ENCODE results near the gene ATP2C2.

Gene ATP2C2

GRCh38 chr16:84444476-84444875 lies 76.1 kb downstream of the ATP2C2 start:
- Histone ChIP-seq H3F3A (ENCODE audit: insufficient read depth, low read length) (no peaks in the 10 kb centered on the region), H3K79me2 (ENCODE audit: insufficient read depth, low read length) (no peaks in the 10 kb centered on the region), H3K9me2 (ENCODE audit: low read depth, low read length) (no peaks in the 10 kb centered on the region), H3K4me2 (ENCODE audit: low read length) (no peak overlapping the region), H3K4me3 (ENCODE audit: low read depth, low read length, poor library complexity, severe bottlenecking) (no peak overlapping the region), H3K9ac (ENCODE audit: low read length) (no peak overlapping the region), H2AFZ (ENCODE audit: low read length) (no peak overlapping the region), H3K4me1 (ENCODE audit: insufficient read depth, low read length, severe bottlenecking) (no peaks in the 10 kb centered on the region), H4K20me1 (ENCODE audit: insufficient read depth, low read length) (no peaks in the 10 kb centered on the region), H3K27ac (ENCODE audit: low read depth, low read length, poor library complexity, severe bottlenecking) (no peak overlapping the region), H3K27me3 (ENCODE audit: insufficient read depth, low read length) (no peaks in the 10 kb centered on the region), H3K36me3 (ENCODE audit: insufficient read depth, low read length) (no peaks in the 10 kb centered on the region), H3K9me3 (ENCODE audit: low read length) (no peaks in the 10 kb centered on the region)
- no peak for TF ChIP-seq EZH2 (IDR thresholded peaks at IDR 0.05; ENCODE audit: borderline replicate concordance, low read length)
- TF ChIP-seq, protein P1, sequence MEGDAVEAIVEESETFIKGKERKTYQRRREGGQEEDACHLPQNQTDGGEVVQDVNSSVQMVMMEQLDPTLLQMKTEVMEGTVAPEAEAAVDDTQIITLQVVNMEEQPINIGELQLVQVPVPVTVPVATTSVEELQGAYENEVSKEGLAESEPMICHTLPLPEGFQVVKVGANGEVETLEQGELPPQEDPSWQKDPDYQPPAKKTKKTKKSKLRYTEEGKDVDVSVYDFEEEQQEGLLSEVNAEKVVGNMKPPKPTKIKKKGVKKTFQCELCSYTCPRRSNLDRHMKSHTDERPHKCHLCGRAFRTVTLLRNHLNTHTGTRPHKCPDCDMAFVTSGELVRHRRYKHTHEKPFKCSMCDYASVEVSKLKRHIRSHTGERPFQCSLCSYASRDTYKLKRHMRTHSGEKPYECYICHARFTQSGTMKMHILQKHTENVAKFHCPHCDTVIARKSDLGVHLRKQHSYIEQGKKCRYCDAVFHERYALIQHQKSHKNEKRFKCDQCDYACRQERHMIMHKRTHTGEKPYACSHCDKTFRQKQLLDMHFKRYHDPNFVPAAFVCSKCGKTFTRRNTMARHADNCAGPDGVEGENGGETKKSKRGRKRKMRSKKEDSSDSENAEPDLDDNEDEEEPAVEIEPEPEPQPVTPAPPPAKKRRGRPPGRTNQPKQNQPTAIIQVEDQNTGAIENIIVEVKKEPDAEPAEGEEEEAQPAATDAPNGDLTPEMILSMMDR (IDR thresholded peaks at IDR 0.05; ENCODE audit: low read length), result no peak

GRCh38 chr16:84446084-84446483 lies 77.7 kb downstream of the ATP2C2 start:
- Histone ChIP-seq H3K4me3 (ENCODE audit: low read depth, low read length, poor library complexity, severe bottlenecking) (no peak overlapping the region), H2AFZ (ENCODE audit: low read length) (no peak overlapping the region), H3K4me1 (ENCODE audit: insufficient read depth, low read length, severe bottlenecking) (no peaks in the 10 kb centered on the region), H3K36me3 (ENCODE audit: insufficient read depth, low read length) (no peaks in the 10 kb centered on the region), H4K20me1 (ENCODE audit: insufficient read depth, low read length) (no peaks in the 10 kb centered on the region), H3K9me2 (ENCODE audit: low read depth, low read length) (no peaks in the 10 kb centered on the region), H3K4me2 (ENCODE audit: low read length) (no peak overlapping the region), H3F3A (ENCODE audit: insufficient read depth, low read length) (no peaks in the 10 kb centered on the region), H3K9ac (ENCODE audit: low read length) (no peak overlapping the region), H3K27ac (ENCODE audit: low read depth, low read length, poor library complexity, severe bottlenecking) (no peak overlapping the region), H3K9me3 (ENCODE audit: low read length) (no peaks in the 10 kb centered on the region), H3K79me2 (ENCODE audit: insufficient read depth, low read length) (no peaks in the 10 kb centered on the region), H3K27me3 (ENCODE audit: insufficient read depth, low read length) (no peaks in the 10 kb centered on the region; the same call in 1 of the 2 replicates)
- TF ChIP-seq, protein P1 (IDR thresholded peaks at IDR 0.05; ENCODE audit: low read length), result no peak
- no peak for TF ChIP-seq EZH2 (IDR thresholded peaks at IDR 0.05; ENCODE audit: borderline replicate concordance, low read length)

GRCh38 chr16:84446596-84447392 lies 78.5 kb downstream of the ATP2C2 start:
- no peaks in the 10 kb centered on the region for H3K36me3 ChIP-seq (ENCODE audit: insufficient read depth, low read length)
- no peaks in the 10 kb centered on the region; the same call in 1 of the 2 replicates for H3K27me3 ChIP-seq (ENCODE audit: insufficient read depth, low read length)
- H3K9me2 ChIP-seq (ENCODE audit: low read depth, low read length), result no peaks in the 10 kb centered on the region
- no peak overlapping the region for H3K4me2 ChIP-seq (ENCODE audit: low read length)
- H3K4me1 ChIP-seq (ENCODE audit: insufficient read depth, low read length, severe bottlenecking), result no peaks in the 10 kb centered on the region
- H3K9me3 ChIP-seq (ENCODE audit: low read length), result no peaks in the 10 kb centered on the region
- no peaks in the 10 kb centered on the region for H4K20me1 ChIP-seq (ENCODE audit: insufficient read depth, low read length)
- H3K9ac ChIP-seq (ENCODE audit: low read length), result no peak overlapping the region
- H3K79me2 ChIP-seq (ENCODE audit: insufficient read depth, low read length), result no peaks in the 10 kb centered on the region
- no peak for TF ChIP-seq EZH2 (IDR thresholded peaks at IDR 0.05; ENCODE audit: borderline replicate concordance, low read length)
- TF ChIP-seq, protein P1 (IDR thresholded peaks at IDR 0.05; ENCODE audit: low read length), result no peak
- H3K27ac ChIP-seq (ENCODE audit: low read depth, low read length, poor library complexity, severe bottlenecking), result no peak overlapping the region
- no peaks in the 10 kb centered on the region for H3F3A ChIP-seq (ENCODE audit: insufficient read depth, low read length)
- H2AFZ ChIP-seq (ENCODE audit: low read length), result no peak overlapping the region
- H3K4me3 ChIP-seq (ENCODE audit: low read depth, low read length, poor library complexity, severe bottlenecking), result no peak overlapping the region

Measured in OCI-LY1 (cell line).